ENCODE measurements around the gene KNG1.
"Not testable (repeated sequence)": the region's sequence is repeated elsewhere in the genome, so short reads cannot be mapped to it uniquely, and the experiment has no call there.

The KNG1 gene

DNA sequence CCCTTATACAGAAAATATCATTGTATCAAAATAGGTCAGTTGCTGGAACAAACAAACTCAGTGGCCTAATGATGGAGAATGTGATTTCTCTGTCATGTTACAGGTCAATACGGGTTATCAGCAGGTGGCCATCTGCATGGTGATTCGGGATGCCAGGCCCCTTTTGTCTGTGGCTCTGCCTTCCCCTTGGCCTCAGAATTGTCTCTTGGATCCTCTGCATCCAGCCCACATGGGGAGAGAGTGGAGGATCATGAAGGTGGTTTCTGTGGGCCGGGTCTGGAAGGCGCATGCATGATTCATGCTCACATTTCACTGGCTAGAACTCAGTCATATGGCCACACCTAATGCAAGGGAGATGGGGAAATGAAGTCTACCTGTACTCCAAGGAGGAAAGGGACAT lies 6.5 kb upstream of the KNG1 start:
- not testable (repeated sequence) for DNase-seq

DNA sequence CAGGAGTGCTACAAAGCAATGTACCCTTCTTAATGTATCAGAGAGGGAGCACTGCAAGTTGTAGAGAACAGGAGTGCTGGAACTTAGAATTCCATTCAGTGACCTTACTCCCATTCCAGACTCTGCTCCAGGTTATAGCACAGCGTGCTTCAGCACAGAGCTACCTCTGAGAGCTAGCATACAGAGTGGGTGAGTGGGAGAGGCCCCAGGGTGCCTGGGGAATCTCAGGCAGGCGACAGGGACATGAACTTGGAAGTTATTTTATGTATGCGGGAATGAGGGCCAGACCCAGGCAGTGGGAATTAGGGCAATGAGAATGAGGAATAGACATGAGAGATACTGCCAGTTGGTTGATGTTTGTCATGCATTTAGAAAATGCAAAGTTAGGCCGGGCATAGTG lies 3.7 kb upstream of the KNG1 start:
- DNase-seq, result no peak

DNA sequence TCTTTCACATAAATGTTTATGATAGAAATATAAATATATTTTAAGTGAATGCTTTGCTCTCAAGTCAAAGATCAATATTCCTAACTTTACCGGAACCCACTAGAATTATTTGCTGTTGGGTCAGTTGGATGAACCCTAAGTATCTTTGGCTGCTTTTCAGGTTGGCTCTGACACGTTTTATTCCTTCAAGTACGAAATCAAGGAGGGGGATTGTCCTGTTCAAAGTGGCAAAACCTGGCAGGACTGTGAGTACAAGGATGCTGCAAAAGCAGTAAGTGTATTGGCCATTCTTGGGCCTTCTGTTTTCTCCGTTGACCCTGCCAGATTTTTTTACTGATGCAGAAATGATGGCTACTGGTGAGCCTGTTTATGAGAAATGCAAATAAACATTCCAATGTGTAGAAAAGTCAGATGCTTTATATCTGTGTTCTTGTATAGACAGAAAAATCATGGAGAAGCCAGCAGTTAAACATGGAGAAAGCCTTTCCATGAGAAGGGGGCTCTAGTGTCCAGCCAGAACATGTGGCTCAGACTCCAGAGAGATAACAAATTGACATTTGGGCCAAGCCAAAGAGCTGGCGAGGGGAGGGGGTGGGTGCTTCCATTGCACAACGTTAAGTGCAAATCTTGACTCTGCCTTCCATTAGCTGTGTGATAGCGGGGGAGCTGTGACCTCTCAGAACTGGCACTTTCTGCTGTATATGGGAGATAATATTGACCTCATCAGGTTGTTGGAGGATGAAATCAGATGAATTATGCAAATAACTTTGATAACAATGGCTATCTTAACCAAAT lies 3.0 kb downstream of the KNG1 start:
- DNase-seq, result no peak

- DNase-seq, result no peak
Measured at GRCh38 chr3:186722457-186722856, 5.3 kb downstream of the KNG1 start.

- DNase-seq, result no peak
Measured at GRCh38 chr3:186724911-186725310, 7.8 kb downstream of the KNG1 start.

DNA sequence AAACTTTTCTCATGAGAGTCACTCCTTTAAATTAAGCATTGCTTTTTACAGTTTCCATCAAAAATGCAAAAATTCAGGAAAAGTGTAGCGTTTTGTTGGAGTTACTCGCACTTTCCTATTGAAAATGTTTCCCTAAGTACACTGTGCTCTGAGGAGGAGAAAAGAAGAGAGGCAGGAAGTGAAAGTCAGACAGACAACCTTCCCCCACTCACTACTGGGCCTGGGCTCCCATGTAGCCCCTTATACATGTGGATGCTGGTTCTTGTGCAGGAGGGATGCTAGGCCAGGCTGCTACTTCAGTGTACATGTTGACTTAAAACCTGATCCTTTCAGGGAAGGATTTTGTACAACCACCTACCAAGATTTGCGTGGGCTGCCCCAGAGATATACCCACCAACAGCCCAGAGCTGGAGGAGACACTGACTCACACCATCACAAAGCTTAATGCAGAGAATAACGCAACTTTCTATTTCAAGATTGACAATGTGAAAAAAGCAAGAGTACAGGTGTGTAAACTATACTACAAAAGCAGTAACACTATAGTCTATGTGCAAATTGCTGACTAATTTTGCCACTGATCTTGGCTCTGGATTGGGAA lies 15.1 kb downstream of the KNG1 start:
- DNase-seq, result no peak

- no peak for DNase-seq
Measured at GRCh38 chr3:186742618-186743380, 25.6 kb downstream of the KNG1 start.

DNA sequence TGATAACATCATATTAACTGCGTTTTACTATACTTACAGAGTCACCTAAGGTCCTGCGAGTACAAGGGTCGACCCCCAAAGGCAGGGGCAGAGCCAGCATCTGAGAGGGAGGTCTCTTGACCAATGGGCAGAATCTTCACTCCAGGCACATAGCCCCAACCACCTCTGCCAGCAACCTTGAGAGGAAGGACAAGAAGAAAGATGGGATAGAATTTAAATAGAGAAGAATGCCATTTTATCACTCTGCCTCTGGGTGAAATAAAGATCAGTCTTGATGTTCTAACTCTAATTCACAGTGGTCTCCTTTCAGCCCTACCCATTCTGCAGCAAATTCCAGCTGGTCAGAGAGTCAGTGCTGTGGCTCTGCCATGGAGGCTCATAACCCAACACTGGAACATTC lies 26.5 kb downstream of the KNG1 start:
- DNase-seq, result no peak

DNA sequence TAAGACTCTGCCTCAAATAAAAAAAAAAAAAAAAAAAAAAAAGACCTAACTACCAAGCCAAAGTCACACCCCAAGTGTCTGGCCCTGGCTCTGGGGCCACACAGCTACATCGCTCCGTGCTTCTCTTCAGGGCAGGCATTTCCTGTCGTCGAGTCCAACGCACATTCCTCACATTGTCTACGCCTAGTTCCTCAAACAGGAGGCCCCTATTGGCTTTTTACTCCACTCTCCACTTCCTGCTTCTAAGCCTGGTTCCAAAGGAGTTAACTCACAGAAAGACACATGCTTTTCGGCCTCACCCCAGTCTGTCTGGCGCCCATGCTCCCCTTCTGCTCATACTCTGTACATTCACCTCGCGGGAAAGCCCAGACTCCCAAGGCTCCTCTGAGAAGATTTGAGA lies 28.8 kb downstream of the KNG1 start:
- no peak for DNase-seq

GRCh38 chr3:186750316-186750715 lies 33.2 kb downstream of the KNG1 start:
- no peak for DNase-seq

GRCh38 chr3:186751480-186751879 lies 34.3 kb downstream of the KNG1 start:
- DNase-seq, result no peak

GRCh38 chr3:186754006-186754405 lies 36.8 kb downstream of the KNG1 start:
- DNase-seq, result no peak

GRCh38 chr3:186754871-186755270 lies 37.7 kb downstream of the KNG1 start:
- DNase-seq, result no peak

GRCh38 chr3:186757214-186757613 lies 40.1 kb downstream of the KNG1 start:
- DNase-seq, result no peak

DNA sequence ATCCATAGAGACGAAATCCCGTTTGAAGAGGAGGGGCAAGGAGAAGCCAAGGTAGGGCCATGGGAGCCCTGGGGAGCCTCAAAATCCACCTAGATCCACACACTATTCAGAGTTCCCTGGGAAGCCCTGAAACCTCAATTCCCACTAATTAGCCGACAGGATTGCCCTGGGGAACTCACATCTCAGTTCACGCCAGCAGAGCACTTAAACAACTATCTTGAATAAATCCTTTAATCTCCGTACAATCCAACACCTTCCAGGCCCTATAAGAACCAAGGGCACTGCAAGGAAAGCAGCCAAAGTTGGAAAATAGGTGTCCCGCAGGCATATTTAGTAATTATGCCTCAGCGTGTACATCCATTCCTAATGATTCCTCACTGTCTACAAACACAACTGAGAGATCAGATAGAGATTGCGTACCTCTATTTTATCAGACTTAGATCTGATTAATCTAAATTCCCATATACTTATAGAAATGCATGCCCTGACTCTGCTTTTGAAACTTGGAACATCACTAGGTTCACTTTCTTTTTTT lies 40.6 kb downstream of the KNG1 start:
- no peak for DNase-seq

DNA sequence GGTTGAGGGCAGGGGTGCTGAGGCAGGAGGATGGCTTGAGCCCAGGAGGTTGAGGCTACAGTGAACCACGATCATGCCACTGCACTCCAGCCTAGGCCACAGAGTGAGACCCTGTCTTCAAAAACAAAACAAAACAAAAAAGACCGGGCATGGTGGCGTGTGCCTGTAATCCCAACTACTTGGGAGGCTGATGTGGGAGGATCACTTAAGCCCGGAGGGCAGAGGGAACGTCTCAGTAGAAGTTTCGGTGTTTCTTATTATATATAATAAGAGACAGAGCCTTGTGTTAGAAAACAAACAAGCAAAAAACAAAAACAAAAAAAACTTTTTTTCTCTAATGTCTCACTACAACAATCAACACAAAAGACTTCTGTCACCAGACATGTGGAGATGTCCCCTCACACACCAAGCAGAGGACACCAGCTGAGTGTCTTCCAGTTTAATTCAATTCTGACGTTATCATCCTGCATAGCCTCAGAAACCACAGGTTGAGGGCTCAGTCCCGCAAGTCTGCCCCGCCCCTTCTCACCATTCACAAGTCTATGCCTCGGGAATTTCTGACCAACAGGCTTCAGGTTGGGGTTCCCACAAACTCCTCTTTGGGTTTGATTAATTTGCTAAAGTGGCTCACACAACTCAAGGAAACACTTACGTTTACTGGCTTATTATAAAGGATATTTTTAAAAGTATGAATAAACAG lies 42.2 kb downstream of the KNG1 start:
- no peak for DNase-seq

DNA sequence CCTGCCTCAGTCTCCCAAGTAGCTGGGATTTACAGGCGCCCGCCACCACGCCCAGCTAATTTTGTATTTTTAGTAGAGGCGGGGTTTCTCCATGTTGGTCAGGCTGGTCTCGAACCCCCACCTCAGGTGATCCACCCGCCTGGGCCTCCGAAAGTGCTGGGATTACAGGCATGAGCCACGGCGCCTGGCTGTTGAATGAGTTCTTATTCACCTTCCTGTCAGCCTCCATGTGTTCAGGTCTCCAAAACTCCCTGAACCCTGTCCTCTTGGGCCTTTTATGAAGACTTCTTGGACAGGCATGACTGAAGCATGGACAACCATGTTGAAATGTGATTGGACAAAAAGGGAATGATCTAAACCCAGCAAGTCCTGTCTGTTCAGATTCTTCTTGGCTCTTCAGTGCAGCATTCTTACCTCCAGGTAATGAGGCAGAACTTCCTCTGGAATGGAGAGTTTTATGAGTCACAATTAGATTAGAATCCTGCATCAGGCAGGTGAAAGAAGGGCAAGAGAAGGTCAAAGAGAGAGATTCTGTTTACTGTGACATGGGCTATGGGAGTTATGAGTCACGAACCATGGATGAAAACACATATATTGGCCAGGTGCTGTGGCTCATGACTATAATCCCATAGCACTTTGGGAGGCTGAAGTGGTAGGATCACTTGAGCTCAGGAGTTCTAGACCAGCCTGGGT lies 43.1 kb downstream of the KNG1 start:
- no peak for DNase-seq

- DNase-seq, result no peak
Measured at GRCh38 chr3:186760897-186761447, 43.8 kb downstream of the KNG1 start.

- DNase-seq, result no peak
Measured at GRCh38 chr3:186772281-186772694, 55.1 kb downstream of the KNG1 start.

DNA sequence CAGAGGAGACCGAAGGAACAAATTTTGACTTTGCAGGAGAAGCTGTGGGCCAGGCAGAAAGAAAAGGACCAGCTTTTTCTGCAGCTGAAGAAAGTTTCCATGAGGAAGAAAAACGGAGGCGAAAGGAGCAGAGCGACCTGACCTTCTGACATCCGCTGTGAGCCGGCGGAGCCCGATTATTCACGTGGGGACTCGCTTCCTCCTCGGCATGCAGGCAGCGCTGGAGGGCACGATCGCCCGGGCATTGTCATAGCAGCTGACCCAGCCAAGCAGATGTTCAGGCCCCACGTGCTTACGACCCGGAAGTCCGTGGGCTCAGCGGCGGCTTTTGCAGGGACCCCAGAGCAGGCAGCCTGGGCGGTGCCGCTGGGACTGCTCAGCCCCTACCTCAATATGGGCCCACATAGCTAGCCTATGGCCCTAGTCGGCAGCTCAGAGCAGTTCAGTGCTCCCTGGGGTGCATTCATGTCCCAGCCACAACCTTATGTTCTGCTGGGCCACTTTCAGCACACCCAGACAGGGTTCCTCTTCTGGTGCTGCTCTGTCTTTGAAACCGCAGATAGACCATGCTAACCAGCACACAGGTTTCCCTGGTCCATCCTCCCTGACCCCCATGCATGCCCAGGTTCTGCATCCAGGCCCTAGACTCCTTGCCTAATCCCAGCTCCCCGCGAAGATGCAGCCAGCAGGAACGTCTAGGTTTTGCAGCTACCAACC lies 55.7 kb downstream of the KNG1 start:
- DNase-seq, result peak; percentile 30

GRCh38 chr3:186775999-186776398 lies 58.8 kb downstream of the KNG1 start:
- DNase-seq, result no peak
